ENCODE results near the gene IL20RB.
A peak's percentile ranks its signal among the peaks of the same experiment; 100 is the strongest.

Gene IL20RB

GRCh38 chr3:137020315-137020714 is 62.5 kb downstream of the IL20RB start:
- H3K4me3 ChIP-seq (ENCODE audit: low read depth, low read length): no peak overlapping the region
- TF ChIP-seq, protein P1, sequence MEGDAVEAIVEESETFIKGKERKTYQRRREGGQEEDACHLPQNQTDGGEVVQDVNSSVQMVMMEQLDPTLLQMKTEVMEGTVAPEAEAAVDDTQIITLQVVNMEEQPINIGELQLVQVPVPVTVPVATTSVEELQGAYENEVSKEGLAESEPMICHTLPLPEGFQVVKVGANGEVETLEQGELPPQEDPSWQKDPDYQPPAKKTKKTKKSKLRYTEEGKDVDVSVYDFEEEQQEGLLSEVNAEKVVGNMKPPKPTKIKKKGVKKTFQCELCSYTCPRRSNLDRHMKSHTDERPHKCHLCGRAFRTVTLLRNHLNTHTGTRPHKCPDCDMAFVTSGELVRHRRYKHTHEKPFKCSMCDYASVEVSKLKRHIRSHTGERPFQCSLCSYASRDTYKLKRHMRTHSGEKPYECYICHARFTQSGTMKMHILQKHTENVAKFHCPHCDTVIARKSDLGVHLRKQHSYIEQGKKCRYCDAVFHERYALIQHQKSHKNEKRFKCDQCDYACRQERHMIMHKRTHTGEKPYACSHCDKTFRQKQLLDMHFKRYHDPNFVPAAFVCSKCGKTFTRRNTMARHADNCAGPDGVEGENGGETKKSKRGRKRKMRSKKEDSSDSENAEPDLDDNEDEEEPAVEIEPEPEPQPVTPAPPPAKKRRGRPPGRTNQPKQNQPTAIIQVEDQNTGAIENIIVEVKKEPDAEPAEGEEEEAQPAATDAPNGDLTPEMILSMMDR (IDR thresholded peaks at IDR 0.05; ENCODE audit: low read depth, low read length, missing control alignments): no peak
- no peak for DNase-seq (ENCODE audit: low read depth)
- in situ Hi-C loops (cut with HindIII; ENCODE audit: low sequenced_read_pairs): no loop called here

GRCh38 chr3:137020888-137021287 is 63.1 kb downstream of the IL20RB start:
- no peak for DNase-seq (ENCODE audit: low read depth)
- TF ChIP-seq, protein P1 (IDR thresholded peaks at IDR 0.05; ENCODE audit: low read depth, low read length, missing control alignments): no peak
- in situ Hi-C loops (cut with HindIII; ENCODE audit: low sequenced_read_pairs): no loop called here
- no peak overlapping the region for H3K4me3 ChIP-seq (ENCODE audit: low read depth, low read length)

GRCh38 chr3:137024348-137024747 is 66.6 kb downstream of the IL20RB start:
- in situ Hi-C loops (cut with HindIII; ENCODE audit: low sequenced_read_pairs): no loop called here
- DNase-seq (ENCODE audit: low read depth): no peak
- TF ChIP-seq, protein P1 (IDR thresholded peaks at IDR 0.05; ENCODE audit: low read depth, low read length, missing control alignments): no peak
- no peak overlapping the region for H3K4me3 ChIP-seq (ENCODE audit: low read depth, low read length)

DNA sequence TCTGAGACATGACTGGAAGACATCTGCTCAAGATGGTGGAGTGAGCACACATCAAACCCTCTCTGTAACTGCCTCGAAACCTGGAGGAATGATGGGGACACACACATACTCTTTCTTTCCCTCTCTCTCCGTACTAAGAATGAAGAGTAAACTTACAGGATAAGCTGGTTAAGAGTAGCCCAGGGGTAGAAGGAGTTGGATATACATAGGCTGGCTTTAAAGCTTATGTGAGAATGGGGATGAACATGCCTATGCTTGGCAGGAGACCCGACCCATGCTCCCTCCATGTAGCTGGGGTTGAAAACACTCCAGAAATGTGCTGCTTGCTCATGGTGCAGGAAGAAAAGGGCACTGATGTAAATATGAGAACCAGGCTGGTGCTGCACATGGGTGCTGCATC is 68.9 kb downstream of the IL20RB start:
- no peak for DNase-seq (ENCODE audit: low read depth)
- in situ Hi-C loops (cut with HindIII; ENCODE audit: low sequenced_read_pairs): no loop called here
- TF ChIP-seq, protein P1 (IDR thresholded peaks at IDR 0.05; ENCODE audit: low read depth, low read length, missing control alignments): no peak
- no peak overlapping the region for H3K4me3 ChIP-seq (ENCODE audit: low read depth, low read length)

- TF ChIP-seq, protein P1 (IDR thresholded peaks at IDR 0.05; ENCODE audit: low read depth, low read length, missing control alignments): peak; percentile 100
- in situ Hi-C loops (cut with HindIII; ENCODE audit: low sequenced_read_pairs): no loop called here
- peak overlapping the region; percentile 37 for H3K4me3 ChIP-seq (ENCODE audit: low read depth, low read length)
- peak; percentile 55 for DNase-seq (ENCODE audit: low read depth)
These were observed 74.8 kb downstream of the IL20RB start for GRCh38 chr3:137032465-137033120.

GRCh38 chr3:137035631-137036030 is 77.8 kb downstream of the IL20RB start:
- in situ Hi-C loops (cut with HindIII; ENCODE audit: low sequenced_read_pairs): no loop called here
- no peak overlapping the region for H3K4me3 ChIP-seq (ENCODE audit: low read depth, low read length)
- DNase-seq (ENCODE audit: low read depth): no peak
- TF ChIP-seq, protein P1 (IDR thresholded peaks at IDR 0.05; ENCODE audit: low read depth, low read length, missing control alignments): peak; percentile 34

Data from astrocyte of the cerebellum (primary cell).